ENCODE measurements around the gene MUCL3. TPM values are rescaled to one million over a fixed set of nuclear protein-coding genes. Genes with fewer than 3 reads are reported as not detected.

The MUCL3 gene
- total RNA-seq, 1 donor from 2014 or later = not detected

GRCh38 chr6:30939473-30939872 is 1.3 kb upstream of the MUCL3 start:
- Mint-ChIP-seq H3K4me1 (ENCODE audit: unreplicated experiment) (peaks cover 6% of the 10 kb centered on the region), H3K9me3 (ENCODE audit: unreplicated experiment) (no peaks in the 10 kb centered on the region), H3K27ac (ENCODE audit: unreplicated experiment) (no peak overlapping the region), H3K27me3 (ENCODE audit: unreplicated experiment) (peaks cover 8% of the 10 kb centered on the region), H3K36me3 (ENCODE audit: low read depth, unreplicated experiment) (no peaks in the 10 kb centered on the region), H3K4me3 (ENCODE audit: unreplicated experiment) (no peak overlapping the region)
- no peak for DNase-seq (ENCODE audit: low spot score)
- TF ChIP-seq CTCF (IDR thresholded peaks at IDR 0.05; ENCODE audit: unreplicated experiment) = no peak

DNA sequence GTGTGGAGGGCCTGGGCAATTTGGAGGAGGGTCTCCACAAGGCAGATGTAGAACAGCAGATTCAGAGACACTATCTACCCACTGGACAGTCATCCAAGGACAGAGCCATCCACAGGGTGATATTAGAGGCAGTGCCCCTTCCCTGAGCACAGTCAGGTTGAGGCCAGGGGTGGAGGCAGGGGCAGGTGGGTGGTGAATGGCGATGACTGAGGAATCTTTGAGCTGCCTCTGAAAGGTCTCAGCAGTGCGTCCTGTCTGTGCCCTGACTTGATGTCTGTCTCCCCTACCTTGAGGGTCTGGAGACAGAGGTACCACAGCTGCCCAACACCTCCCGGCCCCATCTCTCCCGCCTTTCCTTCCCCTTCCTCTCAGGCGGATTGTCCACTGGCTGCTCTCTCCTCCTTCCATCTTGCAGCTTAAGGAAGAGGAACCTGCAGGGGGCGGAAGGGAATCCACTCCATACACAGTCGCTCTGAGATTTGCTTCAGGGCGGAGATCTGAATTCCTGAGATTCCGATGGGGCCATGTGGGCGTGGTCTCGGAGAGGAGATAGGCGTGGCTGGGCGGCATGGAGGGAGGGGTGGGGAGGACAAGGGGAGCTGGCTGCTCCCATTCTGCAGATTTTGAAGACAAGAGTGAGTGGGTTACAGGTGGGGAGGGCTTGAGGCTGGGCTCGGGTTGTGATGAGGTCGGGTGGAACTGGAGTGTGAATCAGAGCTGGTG is 1.7 kb downstream of the MUCL3 start:
- H3K4me1 Mint-ChIP-seq (ENCODE audit: unreplicated experiment) = peaks cover 3% of the 10 kb centered on the region
- peak; percentile 64 for DNase-seq (ENCODE audit: low spot score)
- TF ChIP-seq CTCF (IDR thresholded peaks at IDR 0.05; ENCODE audit: unreplicated experiment) = no peak
- H3K27me3 Mint-ChIP-seq (ENCODE audit: unreplicated experiment) = peaks cover 8% of the 10 kb centered on the region
- no peak overlapping the region for H3K27ac Mint-ChIP-seq (ENCODE audit: unreplicated experiment)
- H3K4me3 Mint-ChIP-seq (ENCODE audit: unreplicated experiment) = no peak overlapping the region
- no peaks in the 10 kb centered on the region for H3K36me3 Mint-ChIP-seq (ENCODE audit: low read depth, unreplicated experiment)
- no peaks in the 10 kb centered on the region for H3K9me3 Mint-ChIP-seq (ENCODE audit: unreplicated experiment)

- peaks cover 8% of the 10 kb centered on the region for H3K27me3 Mint-ChIP-seq (ENCODE audit: unreplicated experiment)
Observed at GRCh38 chr6:30944051-30944450, 3.3 kb downstream of the MUCL3 start.

GRCh38 chr6:30945281-30945680 is 4.5 kb downstream of the MUCL3 start:
- Mint-ChIP-seq H3K27me3 (ENCODE audit: unreplicated experiment) (peaks cover 8% of the 10 kb centered on the region), H3K4me1 (ENCODE audit: unreplicated experiment) (peaks cover 3% of the 10 kb centered on the region), H3K4me3 (ENCODE audit: unreplicated experiment) (no peak overlapping the region)

More at GRCh38 chr6:30944051-30944450, 3.3 kb downstream of the MUCL3 start:
- no peak overlapping the region for H3K27ac Mint-ChIP-seq (ENCODE audit: unreplicated experiment)
- peaks cover 3% of the 10 kb centered on the region for H3K4me1 Mint-ChIP-seq (ENCODE audit: unreplicated experiment)
- DNase-seq (ENCODE audit: low spot score) = no peak
- no peaks in the 10 kb centered on the region for H3K9me3 Mint-ChIP-seq (ENCODE audit: unreplicated experiment)
- TF ChIP-seq CTCF (IDR thresholded peaks at IDR 0.05; ENCODE audit: unreplicated experiment) = no peak
- H3K36me3 Mint-ChIP-seq (ENCODE audit: low read depth, unreplicated experiment) = no peaks in the 10 kb centered on the region
- H3K4me3 Mint-ChIP-seq (ENCODE audit: unreplicated experiment) = no peak overlapping the region

More at GRCh38 chr6:30945281-30945680, 4.5 kb downstream of the MUCL3 start:
- no peaks in the 10 kb centered on the region for H3K9me3 Mint-ChIP-seq (ENCODE audit: unreplicated experiment)
- no peak for TF ChIP-seq CTCF (IDR thresholded peaks at IDR 0.05; ENCODE audit: unreplicated experiment)
- H3K27ac Mint-ChIP-seq (ENCODE audit: unreplicated experiment) = no peak overlapping the region
- DNase-seq (ENCODE audit: low spot score) = no peak
- peaks cover 9% of the 10 kb centered on the region for H3K36me3 Mint-ChIP-seq (ENCODE audit: low read depth, unreplicated experiment)

All from endothelial cell (in vitro differentiated cells).